Measurements from ENCODE around the gene PTPRR. TPM values are rescaled to one million over a fixed set of nuclear protein-coding genes. Genes with fewer than 3 reads are reported as not detected.

Gene PTPRR
- total RNA-seq, 1 donor from 2014 or later: under 0.01 TPM

DNA sequence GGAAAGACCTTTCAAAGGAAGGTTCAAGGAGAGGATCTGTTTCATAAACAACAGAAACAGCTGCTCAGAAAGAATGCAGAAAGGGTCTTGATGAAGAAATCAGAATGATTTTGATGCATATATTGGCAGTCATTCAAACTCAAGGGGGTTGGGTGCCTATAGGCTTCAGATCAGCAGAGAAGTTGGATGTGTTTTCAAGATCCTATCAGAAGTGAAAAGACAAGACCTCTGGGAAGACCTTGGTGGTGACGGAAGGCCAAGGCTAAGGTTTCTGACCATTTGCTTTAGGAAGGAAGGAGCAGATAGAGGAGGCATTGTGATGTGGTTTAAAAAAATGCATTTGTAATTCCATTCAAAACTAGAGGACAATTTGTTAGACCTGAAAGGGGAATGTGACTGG is 268.1 kb downstream of the PTPRR start:
- TF ChIP-seq, protein P1, sequence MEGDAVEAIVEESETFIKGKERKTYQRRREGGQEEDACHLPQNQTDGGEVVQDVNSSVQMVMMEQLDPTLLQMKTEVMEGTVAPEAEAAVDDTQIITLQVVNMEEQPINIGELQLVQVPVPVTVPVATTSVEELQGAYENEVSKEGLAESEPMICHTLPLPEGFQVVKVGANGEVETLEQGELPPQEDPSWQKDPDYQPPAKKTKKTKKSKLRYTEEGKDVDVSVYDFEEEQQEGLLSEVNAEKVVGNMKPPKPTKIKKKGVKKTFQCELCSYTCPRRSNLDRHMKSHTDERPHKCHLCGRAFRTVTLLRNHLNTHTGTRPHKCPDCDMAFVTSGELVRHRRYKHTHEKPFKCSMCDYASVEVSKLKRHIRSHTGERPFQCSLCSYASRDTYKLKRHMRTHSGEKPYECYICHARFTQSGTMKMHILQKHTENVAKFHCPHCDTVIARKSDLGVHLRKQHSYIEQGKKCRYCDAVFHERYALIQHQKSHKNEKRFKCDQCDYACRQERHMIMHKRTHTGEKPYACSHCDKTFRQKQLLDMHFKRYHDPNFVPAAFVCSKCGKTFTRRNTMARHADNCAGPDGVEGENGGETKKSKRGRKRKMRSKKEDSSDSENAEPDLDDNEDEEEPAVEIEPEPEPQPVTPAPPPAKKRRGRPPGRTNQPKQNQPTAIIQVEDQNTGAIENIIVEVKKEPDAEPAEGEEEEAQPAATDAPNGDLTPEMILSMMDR (IDR thresholded peaks at IDR 0.05; ENCODE audit: insufficient read depth, low read length, severe bottlenecking): no peak
- DNase-seq (ENCODE audit: low read depth): no peak
- H3K27me3 ChIP-seq (ENCODE audit: control insufficient read depth, insufficient read depth, low read length): no peaks in the 10 kb centered on the region
- no peak overlapping the region for H3K4me3 ChIP-seq (ENCODE audit: low read depth, low read length)
- no peaks in the 10 kb centered on the region for H3K36me3 ChIP-seq (ENCODE audit: control insufficient read depth, insufficient read depth, low read length)
- FAIRE-seq: no peak

DNA sequence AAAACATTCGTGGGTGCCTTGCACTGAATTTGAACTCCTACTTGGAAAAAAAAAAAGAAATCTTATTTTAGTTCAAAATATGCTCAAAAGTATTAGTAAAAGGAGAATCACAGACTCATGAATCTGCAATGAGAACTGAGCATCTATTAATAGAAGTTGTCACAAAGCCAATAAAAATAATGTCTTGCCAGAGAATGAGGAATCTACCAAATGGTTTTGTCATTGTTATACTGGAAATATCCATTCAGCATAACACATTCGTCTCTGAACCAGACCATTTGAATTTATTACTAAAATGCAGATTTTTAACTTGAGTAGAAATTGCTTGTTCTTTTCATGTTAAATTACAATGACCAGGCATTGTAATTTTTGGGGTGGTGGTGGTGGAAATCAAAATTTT is 271.7 kb downstream of the PTPRR start:
- TF ChIP-seq, protein P1 (IDR thresholded peaks at IDR 0.05; ENCODE audit: insufficient read depth, low read length, severe bottlenecking): no peak
- H3K36me3 ChIP-seq (ENCODE audit: control insufficient read depth, insufficient read depth, low read length): no peaks in the 10 kb centered on the region
- FAIRE-seq (no peak), DNase-seq (ENCODE audit: low read depth) (peak; percentile 25)
- no peak overlapping the region for H3K4me3 ChIP-seq (ENCODE audit: low read depth, low read length)
- no peaks in the 10 kb centered on the region for H3K27me3 ChIP-seq (ENCODE audit: control insufficient read depth, insufficient read depth, low read length)

DNA sequence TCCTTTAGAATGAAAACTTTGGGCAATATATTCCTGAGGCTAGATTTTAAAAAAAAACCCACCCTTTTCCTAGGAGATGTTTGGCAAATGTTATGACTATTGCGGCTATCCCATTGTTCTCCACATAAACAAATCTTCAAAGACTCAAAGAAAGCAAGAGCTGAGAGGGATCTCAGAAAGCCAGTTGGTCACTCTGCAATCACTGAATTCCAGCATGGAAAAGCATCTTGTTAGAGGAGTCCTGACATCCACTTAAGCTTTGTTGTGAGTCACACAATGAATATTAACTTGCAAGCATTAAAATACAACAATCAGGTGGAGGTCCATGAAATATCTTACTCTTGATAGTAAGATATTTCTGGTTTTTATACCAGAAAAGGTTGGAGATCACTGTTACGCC is 272.3 kb downstream of the PTPRR start:
- DNase-seq (ENCODE audit: low read depth) (no peak), FAIRE-seq (no peak)
- Histone ChIP-seq H3K4me3 (ENCODE audit: low read depth, low read length) (no peak overlapping the region), H3K27me3 (ENCODE audit: control insufficient read depth, insufficient read depth, low read length) (no peaks in the 10 kb centered on the region), H3K36me3 (ENCODE audit: control insufficient read depth, insufficient read depth, low read length) (no peaks in the 10 kb centered on the region)
- TF ChIP-seq, protein P1 (IDR thresholded peaks at IDR 0.05; ENCODE audit: insufficient read depth, low read length, severe bottlenecking): no peak

DNA sequence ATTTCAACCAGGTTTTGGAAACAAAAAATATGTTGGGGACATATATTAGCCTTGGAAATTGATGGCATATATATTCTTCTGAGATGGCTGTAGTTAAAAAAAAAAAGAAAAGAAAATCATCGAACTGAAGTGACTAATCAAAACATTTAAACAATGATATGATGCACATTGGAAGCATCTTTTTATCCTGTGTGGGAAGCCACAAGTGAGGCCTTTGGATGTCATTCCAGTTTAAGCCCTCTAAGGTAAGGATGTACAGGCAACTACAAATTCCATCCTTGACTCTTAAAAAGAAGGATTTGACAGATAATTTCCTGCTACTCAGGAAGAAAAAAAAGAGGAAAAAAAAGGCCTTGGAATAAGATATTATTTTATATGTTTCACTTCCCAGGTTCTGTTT is 273.7 kb downstream of the PTPRR start:
- H3K4me3 ChIP-seq (ENCODE audit: low read depth, low read length): no peak overlapping the region
- FAIRE-seq: no peak
- TF ChIP-seq, protein P1 (IDR thresholded peaks at IDR 0.05; ENCODE audit: insufficient read depth, low read length, severe bottlenecking): no peak
- H3K36me3 ChIP-seq (ENCODE audit: control insufficient read depth, insufficient read depth, low read length): no peaks in the 10 kb centered on the region
- H3K27me3 ChIP-seq (ENCODE audit: control insufficient read depth, insufficient read depth, low read length): no peaks in the 10 kb centered on the region
- DNase-seq (ENCODE audit: low read depth): peak; percentile 58

DNA sequence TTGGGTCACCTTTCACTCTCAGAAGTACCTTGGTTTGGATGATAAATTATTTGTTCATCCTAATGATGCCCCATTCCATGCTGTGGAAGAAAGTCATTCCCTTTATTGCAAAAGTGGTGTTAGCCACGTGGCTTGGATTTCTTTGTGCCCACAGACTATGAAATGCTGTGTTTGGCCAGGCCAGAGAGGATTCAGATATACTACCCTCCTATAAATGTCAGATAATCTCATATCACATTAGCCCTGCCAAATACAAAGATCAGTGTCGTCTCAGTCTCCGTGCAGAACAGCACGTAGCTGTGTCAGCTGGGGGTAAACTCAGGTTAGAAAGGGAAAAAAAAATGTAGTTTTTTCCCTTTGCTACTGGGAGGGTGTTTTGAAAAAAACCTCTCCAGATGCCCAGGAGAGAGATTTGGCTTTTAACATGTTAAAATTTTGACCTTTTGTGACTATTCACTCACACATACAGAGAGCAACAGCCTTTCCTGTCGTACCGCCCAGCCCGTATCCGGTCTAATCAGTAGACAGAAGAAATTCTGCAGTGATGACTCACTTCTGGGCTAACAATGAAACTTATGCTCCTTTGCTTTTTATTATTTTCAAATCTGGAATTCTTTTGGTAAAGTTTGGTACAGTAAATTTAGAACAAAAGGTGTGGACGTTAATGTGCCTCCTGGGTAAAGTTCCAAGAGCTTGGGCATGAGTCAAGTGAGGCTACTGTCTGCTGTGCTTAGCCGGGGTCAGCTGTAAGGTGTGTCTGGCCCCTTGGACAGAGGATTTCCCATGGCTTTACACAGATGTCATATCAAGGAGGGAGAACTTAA is 274.8 kb downstream of the PTPRR start:
- no peaks in the 10 kb centered on the region for H3K27me3 ChIP-seq (ENCODE audit: control insufficient read depth, insufficient read depth, low read length)
- FAIRE-seq (no peak), DNase-seq (ENCODE audit: low read depth) (peak; percentile 88)
- H3K4me3 ChIP-seq (ENCODE audit: low read depth, low read length): no peak overlapping the region
- TF ChIP-seq, protein P1 (IDR thresholded peaks at IDR 0.05; ENCODE audit: insufficient read depth, low read length, severe bottlenecking): no peak
- no peaks in the 10 kb centered on the region for H3K36me3 ChIP-seq (ENCODE audit: control insufficient read depth, insufficient read depth, low read length)

DNA sequence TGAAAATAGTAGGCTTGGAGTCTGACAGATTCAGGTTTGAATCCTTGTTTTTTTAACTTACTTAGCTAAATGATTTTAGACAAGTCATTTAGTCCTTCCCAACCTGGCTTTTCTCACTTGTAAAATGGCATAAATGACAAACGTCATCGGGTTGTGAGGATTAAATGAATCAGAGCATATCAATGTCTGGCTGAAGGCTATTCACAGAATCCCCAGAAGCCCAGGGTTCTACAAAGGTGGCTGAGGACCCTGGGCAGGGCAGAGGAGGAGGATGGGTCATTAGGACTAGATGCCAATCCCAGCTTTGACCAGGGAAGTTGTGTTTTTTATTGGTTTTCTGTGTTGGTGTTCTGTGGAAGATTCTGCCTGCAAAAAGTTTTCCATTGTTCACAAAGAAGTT is 275.7 kb downstream of the PTPRR start:
- Histone ChIP-seq H3K36me3 (ENCODE audit: control insufficient read depth, insufficient read depth, low read length) (no peaks in the 10 kb centered on the region), H3K27me3 (ENCODE audit: control insufficient read depth, insufficient read depth, low read length) (no peaks in the 10 kb centered on the region), H3K4me3 (ENCODE audit: low read depth, low read length) (no peak overlapping the region)
- TF ChIP-seq, protein P1 (IDR thresholded peaks at IDR 0.05; ENCODE audit: insufficient read depth, low read length, severe bottlenecking): no peak
- FAIRE-seq (no peak), DNase-seq (ENCODE audit: low read depth) (peak; percentile 12)
